ENCODE measurements around the gene RILPL1. TPM values are rescaled to one million over a fixed set of nuclear protein-coding genes. Genes with fewer than 3 reads are reported as not detected.
"Not testable (repeated sequence)": the region's sequence is repeated elsewhere in the genome, so short reads cannot be mapped to it uniquely, and the experiment has no call there.

RILPL1 gene
- total RNA-seq, 1 donor: 16.3 TPM

DNA sequence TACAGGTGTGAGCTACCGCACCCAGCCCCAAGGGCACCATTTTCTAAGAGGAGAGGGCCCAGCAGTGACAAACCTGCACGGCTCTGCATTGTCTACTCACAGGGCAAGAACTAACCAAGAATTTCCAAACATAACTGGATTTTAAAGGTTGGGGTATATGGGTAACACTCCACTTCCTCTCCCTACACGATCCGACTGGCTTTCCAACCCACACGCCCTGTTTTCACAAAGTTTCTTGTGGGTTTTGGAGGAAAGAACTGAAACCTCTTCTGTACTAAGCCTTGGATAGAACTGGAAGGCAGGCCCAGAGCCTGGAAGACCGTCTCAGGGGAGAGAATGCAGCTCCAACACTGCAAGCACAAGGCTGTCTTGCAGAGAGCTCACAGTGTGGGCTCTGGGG lies 50.6 kb downstream of the RILPL1 start:
- peak; percentile 27 for DNase-seq (ENCODE audit: insufficient read length, low spot score, missing footprints)
- Histone ChIP-seq H3K27me3 (ENCODE audit: insufficient read depth, low read length) (no peaks in the 10 kb centered on the region), H3K36me3 (ENCODE audit: insufficient read depth, low read length) (peaks cover 13% of the 10 kb centered on the region)

DNA sequence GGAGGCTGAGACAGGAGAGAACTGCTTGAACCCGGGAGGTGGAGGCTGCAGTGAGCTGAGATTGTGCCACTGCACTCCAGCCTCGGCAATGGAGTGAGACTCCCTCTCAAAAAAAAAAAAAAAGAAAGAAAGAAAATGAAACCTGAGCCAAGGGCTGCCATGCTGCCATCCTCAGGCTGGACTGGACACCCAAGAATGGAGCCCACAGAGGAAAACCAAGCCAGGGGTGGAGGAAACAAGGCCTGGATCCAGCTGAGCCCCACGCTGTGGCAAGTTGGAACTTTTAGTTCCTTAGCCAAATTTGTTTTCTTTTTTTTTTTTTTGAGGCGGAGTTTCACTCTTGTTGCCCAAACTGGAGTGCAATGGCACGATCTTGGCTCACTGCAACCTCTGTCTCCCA lies 52.3 kb downstream of the RILPL1 start:
- not testable (repeated sequence) for H3K4me2 ChIP-seq (ENCODE audit: insufficient read depth, low read length); H3K79me2 ChIP-seq (ENCODE audit: insufficient read depth, low read length); H3K9me3 ChIP-seq (ENCODE audit: low read depth, low read length); H3K4me3 ChIP-seq (ENCODE audit: insufficient read depth, low read length); H2AFZ ChIP-seq (ENCODE audit: low read length); H3K27me3 ChIP-seq (ENCODE audit: insufficient read depth, low read length); DNase-seq (ENCODE audit: insufficient read length, low spot score, missing footprints); H3K27ac ChIP-seq (ENCODE audit: low read depth, low read length); H4K20me1 ChIP-seq (ENCODE audit: insufficient read depth, low read length)
- Histone ChIP-seq H3K4me1 (ENCODE audit: insufficient read depth, low read length) (peaks cover 21% of the 10 kb centered on the region), H3K36me3 (ENCODE audit: insufficient read depth, low read length) (peaks cover 17% of the 10 kb centered on the region)

More for the DNA sequence above, 50.6 kb downstream of the RILPL1 start:
- H3K79me2 ChIP-seq (ENCODE audit: insufficient read depth, low read length): no peaks in the 10 kb centered on the region
- no peaks in the 10 kb centered on the region for H4K20me1 ChIP-seq (ENCODE audit: insufficient read depth, low read length)
- H3K4me3 ChIP-seq (ENCODE audit: insufficient read depth, low read length): no peak overlapping the region
- H3K4me1 ChIP-seq (ENCODE audit: insufficient read depth, low read length): peaks cover 21% of the 10 kb centered on the region
- H3K27ac ChIP-seq (ENCODE audit: low read depth, low read length): no peak overlapping the region
- H2AFZ ChIP-seq (ENCODE audit: low read length): no peak overlapping the region
- H3K9me3 ChIP-seq (ENCODE audit: low read depth, low read length): no peaks in the 10 kb centered on the region
- TF ChIP-seq, protein P1, sequence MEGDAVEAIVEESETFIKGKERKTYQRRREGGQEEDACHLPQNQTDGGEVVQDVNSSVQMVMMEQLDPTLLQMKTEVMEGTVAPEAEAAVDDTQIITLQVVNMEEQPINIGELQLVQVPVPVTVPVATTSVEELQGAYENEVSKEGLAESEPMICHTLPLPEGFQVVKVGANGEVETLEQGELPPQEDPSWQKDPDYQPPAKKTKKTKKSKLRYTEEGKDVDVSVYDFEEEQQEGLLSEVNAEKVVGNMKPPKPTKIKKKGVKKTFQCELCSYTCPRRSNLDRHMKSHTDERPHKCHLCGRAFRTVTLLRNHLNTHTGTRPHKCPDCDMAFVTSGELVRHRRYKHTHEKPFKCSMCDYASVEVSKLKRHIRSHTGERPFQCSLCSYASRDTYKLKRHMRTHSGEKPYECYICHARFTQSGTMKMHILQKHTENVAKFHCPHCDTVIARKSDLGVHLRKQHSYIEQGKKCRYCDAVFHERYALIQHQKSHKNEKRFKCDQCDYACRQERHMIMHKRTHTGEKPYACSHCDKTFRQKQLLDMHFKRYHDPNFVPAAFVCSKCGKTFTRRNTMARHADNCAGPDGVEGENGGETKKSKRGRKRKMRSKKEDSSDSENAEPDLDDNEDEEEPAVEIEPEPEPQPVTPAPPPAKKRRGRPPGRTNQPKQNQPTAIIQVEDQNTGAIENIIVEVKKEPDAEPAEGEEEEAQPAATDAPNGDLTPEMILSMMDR (IDR thresholded peaks at IDR 0.05; ENCODE audit: extremely low read depth, low read depth, low read length): no peak
- no peak overlapping the region for H3K4me2 ChIP-seq (ENCODE audit: insufficient read depth, low read length)

DNA sequence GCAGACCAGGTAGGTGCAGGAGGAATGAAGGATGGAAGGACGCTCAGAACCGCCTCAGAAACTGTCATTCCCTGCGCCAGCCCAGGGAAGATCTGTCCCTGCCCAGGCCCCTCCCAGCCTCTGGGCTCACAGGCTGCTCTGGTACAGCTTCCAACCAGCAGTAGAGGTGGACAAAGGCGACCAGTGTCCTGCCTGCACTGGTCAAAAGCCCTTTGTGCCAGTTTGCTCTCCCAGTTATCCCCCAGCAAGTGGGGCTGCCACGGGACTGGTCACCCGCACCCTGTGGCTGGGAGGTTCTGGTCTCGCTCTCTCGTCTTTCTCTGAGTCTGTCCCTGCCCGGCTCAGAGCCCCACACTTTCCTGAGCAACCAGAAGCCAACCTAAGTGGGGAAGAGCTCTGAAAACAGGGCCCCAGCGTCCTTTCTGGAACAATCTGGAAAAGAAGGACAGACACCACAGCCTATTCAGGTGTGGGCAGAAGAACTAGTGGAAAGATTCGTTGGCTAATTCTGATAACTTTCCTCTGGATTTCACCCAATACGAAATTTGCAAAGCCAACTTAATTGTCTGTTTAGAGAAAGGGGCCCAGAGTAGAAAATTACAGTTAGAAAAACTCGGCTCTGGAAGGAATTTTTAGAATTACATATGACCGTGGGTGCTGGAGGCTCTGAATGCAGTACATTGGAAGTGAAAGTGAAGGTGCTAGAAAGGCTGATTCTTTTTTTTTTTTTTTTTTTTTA lies 53.9 kb downstream of the RILPL1 start:
- Histone ChIP-seq H3K4me1 (ENCODE audit: insufficient read depth, low read length) (peaks cover 21% of the 10 kb centered on the region), H3K27me3 (ENCODE audit: insufficient read depth, low read length) (no peaks in the 10 kb centered on the region), H3K4me3 (ENCODE audit: insufficient read depth, low read length) (peak overlapping the region; percentile 26), H3K36me3 (ENCODE audit: insufficient read depth, low read length) (peaks cover 10% of the 10 kb centered on the region), H3K79me2 (ENCODE audit: insufficient read depth, low read length) (peaks cover 3% of the 10 kb centered on the region), H3K4me2 (ENCODE audit: insufficient read depth, low read length) (peak overlapping the region; percentile 61), H3K9me3 (ENCODE audit: low read depth, low read length) (no peaks in the 10 kb centered on the region), H4K20me1 (ENCODE audit: insufficient read depth, low read length) (no peaks in the 10 kb centered on the region), H2AFZ (ENCODE audit: low read length) (peak overlapping the region; percentile 37), H3K27ac (ENCODE audit: low read depth, low read length) (peak overlapping the region; percentile 83)
- TF ChIP-seq, protein P1 (IDR thresholded peaks at IDR 0.05; ENCODE audit: extremely low read depth, low read depth, low read length): no peak
- peak; percentile 87 for DNase-seq (ENCODE audit: insufficient read length, low spot score, missing footprints)

DNA sequence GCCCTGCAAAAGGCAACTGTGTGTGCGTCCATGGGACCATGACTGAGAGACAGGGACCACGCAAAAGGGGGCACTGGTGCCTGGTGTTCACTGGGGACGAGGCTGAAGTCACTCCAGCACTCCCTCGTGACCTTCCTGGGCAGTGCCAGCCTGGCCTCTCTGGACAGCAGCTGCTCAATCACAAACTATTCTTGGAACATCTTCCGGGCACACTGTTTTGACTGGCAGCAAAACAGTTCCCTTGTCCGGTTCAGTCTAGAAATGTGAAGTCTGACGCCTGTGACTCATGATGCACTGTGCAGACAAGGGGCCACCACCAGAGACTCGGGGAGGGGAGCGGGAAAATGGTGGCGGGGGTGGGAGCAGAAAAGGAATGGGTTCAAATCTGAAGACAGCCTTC lies 54.8 kb downstream of the RILPL1 start:
- TF ChIP-seq, protein P1 (IDR thresholded peaks at IDR 0.05; ENCODE audit: extremely low read depth, low read depth, low read length): no peak
- H3K4me2 ChIP-seq (ENCODE audit: insufficient read depth, low read length): peak overlapping the region; percentile 61

More for the DNA sequence above, 54.8 kb downstream of the RILPL1 start:
- peaks cover 10% of the 10 kb centered on the region for H3K36me3 ChIP-seq (ENCODE audit: insufficient read depth, low read length)
- H3K9me3 ChIP-seq (ENCODE audit: low read depth, low read length): no peaks in the 10 kb centered on the region
- H3K79me2 ChIP-seq (ENCODE audit: insufficient read depth, low read length): peaks cover 3% of the 10 kb centered on the region
- DNase-seq (ENCODE audit: insufficient read length, low spot score, missing footprints): peak; percentile 94
- peak overlapping the region; percentile 83 for H3K27ac ChIP-seq (ENCODE audit: low read depth, low read length)
- no peaks in the 10 kb centered on the region for H3K27me3 ChIP-seq (ENCODE audit: insufficient read depth, low read length)
- H3K4me3 ChIP-seq (ENCODE audit: insufficient read depth, low read length): peak overlapping the region; percentile 15
- H4K20me1 ChIP-seq (ENCODE audit: insufficient read depth, low read length): no peaks in the 10 kb centered on the region
- no peak overlapping the region for H2AFZ ChIP-seq (ENCODE audit: low read length)
- H3K4me1 ChIP-seq (ENCODE audit: insufficient read depth, low read length): peaks cover 21% of the 10 kb centered on the region
